Measurements from ENCODE around the gene FNTB. TPM values are rescaled to one million over a fixed set of nuclear protein-coding genes. Genes with fewer than 3 reads are reported as not detected.

The FNTB gene
- total and polyA plus RNA-seq, 2 donors (not counting 3 experiments of a cell fraction or from before 2014, with no cell fraction given) = 21.0 to 21.6 TPM

DNA sequence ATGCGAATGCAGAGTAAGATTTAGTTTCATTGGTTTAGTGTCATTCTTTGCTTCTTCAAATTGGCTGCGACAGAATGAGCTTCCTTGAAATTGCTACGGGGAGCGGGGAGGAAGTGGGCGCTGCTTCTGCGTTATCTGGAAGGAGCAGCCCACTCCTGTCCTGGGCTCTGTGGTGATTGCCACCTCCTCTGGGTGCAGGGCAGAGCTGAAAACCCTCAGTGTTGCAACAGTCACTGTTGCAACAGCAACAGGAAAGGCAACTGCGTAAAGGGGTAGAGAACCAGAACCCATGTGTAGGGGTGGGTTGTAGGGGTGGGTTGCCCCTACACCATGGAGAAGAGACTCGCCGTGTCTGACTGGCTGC is 57.9 kb downstream of the FNTB start:
- no peak overlapping the region for H2AFZ ChIP-seq (ENCODE audit: low read depth, low read length)
- ChIA-PET POLR2A (no interaction called here), CTCF (interaction anchor here (0.7 kb wide), 1 partner anchor 23 kb away, joined by 3 read pairs; no protein-coding TSS in a partner anchor)
- H3K27ac ChIP-seq (ENCODE audit: insufficient read depth, low read depth, low read length) = no peak overlapping the region
- peaks cover 3 to 5% of the 10 kb centered on the region in 2 experiments for H3K36me3 ChIP-seq (ENCODE audit: control insufficient read depth in 2 of 2, extremely low read depth in 1 of 2, insufficient read depth in 2 of 2, low read length in 2 of 2)
- FAIRE-seq (no peak), DNase-seq (ENCODE audit: low read depth, low spot score) (no peak)
- H3K79me2 ChIP-seq (ENCODE audit: control insufficient read depth, insufficient read depth, low read length) = no peaks in the 10 kb centered on the region
- intact Hi-C loops (cut with micrococcal nuclease) (no loop called here), dilution Hi-C loops (cut with MboI; ENCODE audit: extremely low pct_ligation_motif_present, low sequenced_read_pairs) (no loop called here)
- H3K9ac ChIP-seq (replicated peaks; ENCODE audit: extremely low read depth, insufficient read depth, low read length) = no peak overlapping the region
- H3K4me1 ChIP-seq (ENCODE audit: control insufficient read depth, extremely low read depth, insufficient read depth, low read length) = peaks cover 3% of the 10 kb centered on the region
- TF ChIP-seq POLR2AphosphoS5 (IDR thresholded peaks at IDR 0.05; ENCODE audit: insufficient read depth, low read depth, low read length) (no peak), MYC (IDR thresholded peaks at IDR 0.05; ENCODE audit: low read depth, low read length) (no peak), POLR2A (IDR thresholded peaks at IDR 0.05; ENCODE audit: low read depth, low read length) (no peak)
- TF ChIP-seq, protein P1, sequence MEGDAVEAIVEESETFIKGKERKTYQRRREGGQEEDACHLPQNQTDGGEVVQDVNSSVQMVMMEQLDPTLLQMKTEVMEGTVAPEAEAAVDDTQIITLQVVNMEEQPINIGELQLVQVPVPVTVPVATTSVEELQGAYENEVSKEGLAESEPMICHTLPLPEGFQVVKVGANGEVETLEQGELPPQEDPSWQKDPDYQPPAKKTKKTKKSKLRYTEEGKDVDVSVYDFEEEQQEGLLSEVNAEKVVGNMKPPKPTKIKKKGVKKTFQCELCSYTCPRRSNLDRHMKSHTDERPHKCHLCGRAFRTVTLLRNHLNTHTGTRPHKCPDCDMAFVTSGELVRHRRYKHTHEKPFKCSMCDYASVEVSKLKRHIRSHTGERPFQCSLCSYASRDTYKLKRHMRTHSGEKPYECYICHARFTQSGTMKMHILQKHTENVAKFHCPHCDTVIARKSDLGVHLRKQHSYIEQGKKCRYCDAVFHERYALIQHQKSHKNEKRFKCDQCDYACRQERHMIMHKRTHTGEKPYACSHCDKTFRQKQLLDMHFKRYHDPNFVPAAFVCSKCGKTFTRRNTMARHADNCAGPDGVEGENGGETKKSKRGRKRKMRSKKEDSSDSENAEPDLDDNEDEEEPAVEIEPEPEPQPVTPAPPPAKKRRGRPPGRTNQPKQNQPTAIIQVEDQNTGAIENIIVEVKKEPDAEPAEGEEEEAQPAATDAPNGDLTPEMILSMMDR (IDR thresholded peaks at IDR 0.05; ENCODE audit: extremely low read depth in 1 of 2, insufficient read depth in 1 of 2, low read depth in 1 of 2, low read length in 2 of 2) = no peak
- TF ChIP-seq, protein P2, sequence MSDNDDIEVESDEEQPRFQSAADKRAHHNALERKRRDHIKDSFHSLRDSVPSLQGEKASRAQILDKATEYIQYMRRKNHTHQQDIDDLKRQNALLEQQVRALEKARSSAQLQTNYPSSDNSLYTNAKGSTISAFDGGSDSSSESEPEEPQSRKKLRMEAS (IDR thresholded peaks at IDR 0.05; ENCODE audit: insufficient read depth, insufficient read length) = no peak
- H3K27me3 ChIP-seq (ENCODE audit: control insufficient read depth in 2 of 2, insufficient read depth in 2 of 2, low read length in 2 of 2) = no peaks in the 10 kb centered on the region
- no TSS peak for BruUV-seq (replicated peaks)
- no peaks in the 10 kb centered on the region for H4K20me1 ChIP-seq (replicated peaks; ENCODE audit: control insufficient read depth, extremely low read depth, insufficient read depth, low read length)
- no peaks in the 10 kb centered on the region for H3K9me3 ChIP-seq (replicated peaks; ENCODE audit: control insufficient read depth, insufficient read depth, low read length)
- no peaks in the 10 kb centered on the region for H3K9me1 ChIP-seq (replicated peaks; ENCODE audit: control insufficient read depth, extremely low read depth, insufficient read depth, low read length)
- no peak overlapping the region for H3K4me3 ChIP-seq (replicated peaks in 1 of 3; ENCODE audit: insufficient read depth in 1 of 3, low read depth in 1 of 3, low read length in 3 of 3)
- H3K4me2 ChIP-seq (ENCODE audit: insufficient read depth, low read length) = no peak overlapping the region

DNA sequence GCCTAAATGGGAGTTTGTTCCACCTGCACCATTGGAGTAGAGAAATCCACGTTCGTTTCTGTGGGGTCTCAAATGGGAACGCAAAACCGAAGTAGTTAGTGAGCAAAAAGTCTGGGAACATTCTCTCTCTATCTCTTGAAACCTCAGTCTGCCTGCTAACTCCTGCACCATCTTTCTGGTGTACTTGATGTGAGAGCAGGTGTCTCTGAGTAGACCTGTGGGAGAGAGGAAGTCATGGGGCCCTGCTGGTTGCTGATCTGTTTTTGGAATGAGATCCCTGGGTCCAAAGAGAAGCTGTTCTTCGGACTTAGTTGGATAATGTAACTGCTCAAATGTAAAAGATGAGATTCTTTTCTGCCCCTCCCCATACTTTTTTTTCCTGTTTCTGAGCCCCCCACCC is 58.3 kb downstream of the FNTB start:
- DNase-seq (ENCODE audit: low read depth, low spot score) (no peak), FAIRE-seq (no peak)
- Histone ChIP-seq H3K9me3 (replicated peaks; ENCODE audit: control insufficient read depth, insufficient read depth, low read length) (no peaks in the 10 kb centered on the region), H2AFZ (ENCODE audit: low read depth, low read length) (no peak overlapping the region), H3K9me1 (replicated peaks; ENCODE audit: control insufficient read depth, extremely low read depth, insufficient read depth, low read length) (no peaks in the 10 kb centered on the region), H4K20me1 (replicated peaks; ENCODE audit: control insufficient read depth, extremely low read depth, insufficient read depth, low read length) (no peaks in the 10 kb centered on the region), H3K27me3 (ENCODE audit: control insufficient read depth in 2 of 2, insufficient read depth in 2 of 2, low read length in 2 of 2) (no peaks in the 10 kb centered on the region), H3K9ac (replicated peaks; ENCODE audit: extremely low read depth, insufficient read depth, low read length) (no peak overlapping the region), H3K79me2 (ENCODE audit: control insufficient read depth, insufficient read depth, low read length) (no peaks in the 10 kb centered on the region), H3K36me3 (ENCODE audit: control insufficient read depth in 2 of 2, extremely low read depth in 1 of 2, insufficient read depth in 2 of 2, low read length in 2 of 2) (peaks cover 3 to 5% of the 10 kb centered on the region in 2 experiments), H3K4me1 (ENCODE audit: control insufficient read depth, extremely low read depth, insufficient read depth, low read length) (peaks cover 3% of the 10 kb centered on the region), H3K27ac (ENCODE audit: insufficient read depth, low read depth, low read length) (no peak overlapping the region), H3K4me3 (replicated peaks in 1 of 3; ENCODE audit: insufficient read depth in 1 of 3, low read depth in 1 of 3, low read length in 3 of 3) (no peak overlapping the region), H3K4me2 (ENCODE audit: insufficient read depth, low read length) (no peak overlapping the region)
- TF ChIP-seq, protein P1 (IDR thresholded peaks at IDR 0.05; ENCODE audit: extremely low read depth in 1 of 2, insufficient read depth in 1 of 2, low read depth in 1 of 2, low read length in 2 of 2) = no peak
- TF ChIP-seq GATA2 (IDR thresholded peaks at IDR 0.05; ENCODE audit: insufficient read depth, insufficient read length, low read depth, low read length) = no peak
- TF ChIP-seq EZH2 (IDR thresholded peaks at IDR 0.05; ENCODE audit: borderline replicate concordance, low read depth, low read length, severe bottlenecking) = no peak
- TF ChIP-seq POLR2A (IDR thresholded peaks at IDR 0.05; ENCODE audit: low read depth, low read length) = no peak
- no peak for TF ChIP-seq MYC (IDR thresholded peaks at IDR 0.05; ENCODE audit: low read depth, low read length)
- TF ChIP-seq, protein P2 (IDR thresholded peaks at IDR 0.05; ENCODE audit: insufficient read depth, insufficient read length) = no peak
- TF ChIP-seq POLR2AphosphoS5 (IDR thresholded peaks at IDR 0.05; ENCODE audit: insufficient read depth, low read depth, low read length) = no peak
- no peak for TF ChIP-seq FOS (IDR thresholded peaks at IDR 0.05; ENCODE audit: borderline replicate concordance, insufficient read depth, low read length)
- no peak for TF ChIP-seq JUN (IDR thresholded peaks at IDR 0.05; ENCODE audit: borderline replicate concordance, insufficient read depth, insufficient read length, low read depth)
- ChIA-PET POLR2A (no interaction called here), CTCF (no interaction called here)
- dilution Hi-C loops (cut with MboI; ENCODE audit: extremely low pct_ligation_motif_present, low sequenced_read_pairs) (no loop called here), intact Hi-C loops (cut with micrococcal nuclease) (no loop called here)
- no TSS peak for BruUV-seq (replicated peaks)

All from endothelial cell of umbilical vein (primary cell).